Measurements from ENCODE around the gene HK2.
A peak's percentile ranks its signal among the peaks of the same experiment; 100 is the strongest.

The HK2 gene

DNA sequence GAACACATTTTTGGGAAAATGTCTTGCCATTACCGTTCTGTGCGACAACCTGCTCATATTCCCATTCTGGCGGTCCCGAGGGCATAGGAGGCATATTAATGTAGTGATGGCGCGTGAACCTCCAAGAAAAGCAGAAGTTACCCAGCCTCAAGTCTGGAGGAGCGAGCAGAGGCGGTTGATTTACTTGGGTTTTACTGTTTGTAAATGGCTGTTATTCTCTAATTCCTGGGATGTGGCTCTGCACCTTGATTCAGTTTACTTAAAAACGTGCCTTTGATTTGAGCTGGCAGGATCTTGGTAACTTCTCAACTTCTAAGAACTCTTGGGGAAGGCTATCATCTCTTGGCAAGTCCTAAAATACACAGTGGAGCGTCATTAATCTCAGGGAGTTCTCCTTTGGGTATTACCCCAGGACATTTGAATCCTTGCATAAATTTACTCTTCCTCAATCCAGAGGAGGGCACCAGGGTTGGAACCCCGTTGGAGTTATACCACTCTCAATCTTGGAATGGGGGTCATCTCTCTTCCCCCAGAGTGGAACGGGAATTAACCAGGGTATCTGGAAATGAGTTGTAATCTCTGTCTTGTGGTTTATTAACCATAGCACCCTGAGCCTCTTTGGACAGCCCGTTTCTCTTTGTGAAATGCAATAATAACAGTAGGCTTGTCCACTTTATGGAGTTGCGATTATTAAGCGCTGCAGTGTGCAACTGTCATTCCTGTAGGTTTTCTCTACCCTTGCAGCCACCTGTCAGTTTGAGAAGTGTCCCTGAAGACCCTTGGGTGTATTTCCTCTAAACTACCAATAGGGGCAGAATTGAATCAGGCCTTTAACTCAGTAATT is 2.1 kb downstream of the HK2 start:
- H3K4me3 ChIP-seq (ENCODE audit: low read depth, low read length): peak overlapping the region; percentile 66
- DNase-seq (ENCODE audit: low read depth): no peak
- TF ChIP-seq, protein P1, sequence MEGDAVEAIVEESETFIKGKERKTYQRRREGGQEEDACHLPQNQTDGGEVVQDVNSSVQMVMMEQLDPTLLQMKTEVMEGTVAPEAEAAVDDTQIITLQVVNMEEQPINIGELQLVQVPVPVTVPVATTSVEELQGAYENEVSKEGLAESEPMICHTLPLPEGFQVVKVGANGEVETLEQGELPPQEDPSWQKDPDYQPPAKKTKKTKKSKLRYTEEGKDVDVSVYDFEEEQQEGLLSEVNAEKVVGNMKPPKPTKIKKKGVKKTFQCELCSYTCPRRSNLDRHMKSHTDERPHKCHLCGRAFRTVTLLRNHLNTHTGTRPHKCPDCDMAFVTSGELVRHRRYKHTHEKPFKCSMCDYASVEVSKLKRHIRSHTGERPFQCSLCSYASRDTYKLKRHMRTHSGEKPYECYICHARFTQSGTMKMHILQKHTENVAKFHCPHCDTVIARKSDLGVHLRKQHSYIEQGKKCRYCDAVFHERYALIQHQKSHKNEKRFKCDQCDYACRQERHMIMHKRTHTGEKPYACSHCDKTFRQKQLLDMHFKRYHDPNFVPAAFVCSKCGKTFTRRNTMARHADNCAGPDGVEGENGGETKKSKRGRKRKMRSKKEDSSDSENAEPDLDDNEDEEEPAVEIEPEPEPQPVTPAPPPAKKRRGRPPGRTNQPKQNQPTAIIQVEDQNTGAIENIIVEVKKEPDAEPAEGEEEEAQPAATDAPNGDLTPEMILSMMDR (IDR thresholded peaks at IDR 0.05; ENCODE audit: low read depth, low read length, missing control alignments): peak; percentile 75

DNA sequence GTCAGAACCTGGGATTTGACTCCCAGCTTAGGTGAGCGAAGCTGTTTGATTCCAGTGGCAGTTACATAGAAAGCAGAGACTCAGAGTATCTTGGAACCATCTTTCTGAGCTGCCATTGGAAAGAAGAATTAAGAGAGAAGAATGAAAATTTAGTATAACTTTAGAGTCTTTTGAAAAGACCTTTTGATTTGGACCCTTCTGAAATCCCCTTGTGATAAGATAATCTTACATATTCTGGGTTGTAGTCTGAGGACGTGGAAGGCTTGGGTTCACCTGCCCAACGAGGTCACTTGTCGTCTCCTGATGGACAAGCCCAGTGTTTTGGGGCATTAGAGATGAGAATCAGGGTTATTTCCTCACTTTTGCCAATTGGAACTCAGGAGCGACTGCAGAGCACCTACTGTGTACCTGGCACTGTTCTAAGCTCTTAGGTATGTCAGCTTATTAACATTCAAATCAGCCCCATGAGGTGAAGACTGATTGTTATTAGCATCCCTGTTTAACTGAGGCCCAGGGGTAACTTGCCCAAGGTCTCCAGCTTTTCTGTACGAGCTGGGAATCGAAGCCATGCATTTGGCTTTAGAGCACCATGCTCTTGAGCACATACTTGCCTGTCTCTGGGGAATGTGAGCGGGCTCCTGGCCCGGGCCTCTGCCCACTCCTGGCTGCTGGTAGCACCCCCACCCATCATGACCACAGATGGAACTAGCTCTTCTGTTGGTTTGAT is 2.9 kb downstream of the HK2 start:
- DNase-seq (ENCODE audit: low read depth): no peak
- TF ChIP-seq, protein P1 (IDR thresholded peaks at IDR 0.05; ENCODE audit: low read depth, low read length, missing control alignments): no peak
- H3K4me3 ChIP-seq (ENCODE audit: low read depth, low read length): peak overlapping the region; percentile 66; the same call in 1 of the 2 replicates

DNA sequence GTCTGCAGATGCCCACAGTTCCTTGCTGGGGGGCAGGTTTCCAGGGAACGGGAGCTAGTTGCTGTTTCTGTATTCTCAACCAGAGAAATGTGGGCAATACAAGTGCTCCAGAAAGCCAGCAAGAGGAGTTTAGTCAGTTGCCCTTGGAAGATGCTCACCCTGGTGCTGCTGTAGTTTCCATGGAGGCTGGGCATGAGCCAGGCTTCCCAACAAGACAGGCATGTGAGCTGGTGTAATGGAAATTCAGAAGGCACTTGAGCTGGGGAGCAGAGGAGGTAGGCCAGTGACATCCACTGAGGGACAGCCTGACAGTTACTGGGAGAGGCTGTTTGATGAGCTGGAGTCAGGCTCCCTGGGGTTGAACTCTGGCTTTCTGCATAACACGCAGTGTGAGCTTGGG is 7.7 kb downstream of the HK2 start:
- TF ChIP-seq, protein P1 (IDR thresholded peaks at IDR 0.05; ENCODE audit: low read depth, low read length, missing control alignments): no peak
- H3K4me3 ChIP-seq (ENCODE audit: low read depth, low read length): no peak overlapping the region
- DNase-seq (ENCODE audit: low read depth): no peak

DNA sequence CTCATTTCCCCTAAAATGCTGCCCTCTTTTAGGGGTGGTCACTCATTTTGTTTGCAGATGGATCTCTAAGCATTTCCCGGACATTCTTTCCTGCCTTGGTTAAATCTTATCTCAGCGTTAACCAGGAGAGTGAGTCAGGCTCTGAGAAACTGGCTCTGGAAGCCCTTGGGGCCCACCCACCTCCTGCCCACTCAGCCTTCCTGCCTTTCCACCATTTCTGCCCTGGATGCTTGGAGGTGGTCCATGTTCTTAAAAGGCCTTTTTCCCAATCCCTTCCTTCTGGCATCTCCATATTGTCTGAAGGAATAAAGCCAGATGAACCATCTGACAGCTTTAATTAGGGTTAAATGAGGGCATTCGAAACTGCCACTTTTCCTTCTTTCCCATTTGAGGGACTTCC is 9.5 kb downstream of the HK2 start:
- TF ChIP-seq, protein P1 (IDR thresholded peaks at IDR 0.05; ENCODE audit: low read depth, low read length, missing control alignments): no peak
- DNase-seq (ENCODE audit: low read depth): no peak
- no peak overlapping the region for H3K4me3 ChIP-seq (ENCODE audit: low read depth, low read length)

DNA sequence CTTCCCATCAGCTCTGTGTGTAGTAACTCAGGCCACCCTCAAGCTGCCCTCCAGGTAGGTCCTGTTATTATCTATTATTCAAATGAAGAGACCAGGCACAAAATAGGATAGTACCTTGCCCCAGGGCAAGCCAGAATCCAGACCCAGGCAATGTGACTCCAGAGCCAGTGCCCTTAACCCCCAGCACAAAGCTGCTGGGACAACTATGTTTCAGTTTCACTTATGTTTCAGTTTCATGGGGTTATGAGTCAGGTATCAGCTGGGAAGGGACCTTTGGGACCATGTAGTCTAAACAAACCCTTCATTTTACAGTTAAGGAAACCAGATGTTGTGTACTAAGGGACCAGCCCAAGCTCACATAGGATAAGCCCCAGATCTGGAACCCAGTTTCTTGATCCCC is 10.0 kb downstream of the HK2 start:
- TF ChIP-seq, protein P1 (IDR thresholded peaks at IDR 0.05; ENCODE audit: low read depth, low read length, missing control alignments): no peak
- no peak overlapping the region for H3K4me3 ChIP-seq (ENCODE audit: low read depth, low read length)
- no peak for DNase-seq (ENCODE audit: low read depth)

DNA sequence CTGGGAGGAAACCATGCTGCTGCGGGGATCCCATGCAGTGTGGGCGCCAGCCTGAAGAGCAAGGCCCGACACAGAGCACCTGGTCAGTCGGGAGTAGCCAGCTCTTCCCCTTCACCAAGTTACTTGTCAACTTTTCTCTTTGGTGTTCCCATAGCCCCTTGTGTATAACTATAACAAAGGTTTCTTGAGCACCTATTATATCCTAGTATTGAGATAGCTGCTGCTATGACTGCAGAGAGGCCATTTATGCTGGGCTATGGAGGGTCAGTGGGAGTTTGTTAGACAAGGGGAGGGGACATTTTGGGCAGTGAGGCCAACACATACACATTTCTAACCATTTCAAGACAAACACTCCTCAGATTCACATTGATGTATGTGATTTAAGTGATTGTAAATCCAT is 10.8 kb downstream of the HK2 start:
- no peak for DNase-seq (ENCODE audit: low read depth)
- no peak overlapping the region for H3K4me3 ChIP-seq (ENCODE audit: low read depth, low read length)
- TF ChIP-seq, protein P1 (IDR thresholded peaks at IDR 0.05; ENCODE audit: low read depth, low read length, missing control alignments): no peak
